Upper lobe of left lung (tissue), 4 donors: Measurements from ENCODE around the gene PPRC1.

Experiments
- POLR2A ChIP-seq, 4 donors: fragments of 450-650 bp; IDR thresholded peaks; one replicate each; pipeline ENCODE4 v1.5.1; 2016 to 2017; ENCODE audit warnings: antibody characterized with exemption in 4 of 4, mild to moderate bottlenecking in 2 of 4
- TF ChIP-seq, protein P1 (sequence below), 6 experiments: fragments of 450-650 bp in 4 of 6; fragments of 200-600 bp in 2 of 6; sonication (generic) in 2 of 6; IDR thresholded peaks; one replicate each; pipeline ENCODE4 v1.5.1; 2016 to 2019; ENCODE audit warnings: antibody characterized with exemption in 6 of 6

DNA sequence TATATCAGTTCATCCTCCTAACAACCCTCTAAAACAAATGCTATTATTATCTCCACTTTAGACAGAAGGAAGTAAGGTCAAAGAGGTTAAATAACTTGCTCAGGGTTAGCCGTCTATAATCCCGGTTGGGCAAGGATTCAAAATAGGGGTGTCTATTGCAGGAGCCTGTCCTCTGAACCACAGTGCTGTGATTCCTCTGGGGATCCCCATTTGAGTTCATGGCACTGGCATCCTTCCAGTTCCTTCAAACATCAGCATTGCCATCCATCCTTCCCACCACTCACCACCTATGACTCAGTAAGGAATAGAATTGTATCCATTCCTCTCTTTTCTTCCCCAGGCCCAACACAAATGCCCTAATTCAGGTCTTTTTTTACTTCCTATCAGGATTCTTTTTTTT, 42.1 kb upstream of the PPRC1 start:
- TF ChIP-seq, protein P1, sequence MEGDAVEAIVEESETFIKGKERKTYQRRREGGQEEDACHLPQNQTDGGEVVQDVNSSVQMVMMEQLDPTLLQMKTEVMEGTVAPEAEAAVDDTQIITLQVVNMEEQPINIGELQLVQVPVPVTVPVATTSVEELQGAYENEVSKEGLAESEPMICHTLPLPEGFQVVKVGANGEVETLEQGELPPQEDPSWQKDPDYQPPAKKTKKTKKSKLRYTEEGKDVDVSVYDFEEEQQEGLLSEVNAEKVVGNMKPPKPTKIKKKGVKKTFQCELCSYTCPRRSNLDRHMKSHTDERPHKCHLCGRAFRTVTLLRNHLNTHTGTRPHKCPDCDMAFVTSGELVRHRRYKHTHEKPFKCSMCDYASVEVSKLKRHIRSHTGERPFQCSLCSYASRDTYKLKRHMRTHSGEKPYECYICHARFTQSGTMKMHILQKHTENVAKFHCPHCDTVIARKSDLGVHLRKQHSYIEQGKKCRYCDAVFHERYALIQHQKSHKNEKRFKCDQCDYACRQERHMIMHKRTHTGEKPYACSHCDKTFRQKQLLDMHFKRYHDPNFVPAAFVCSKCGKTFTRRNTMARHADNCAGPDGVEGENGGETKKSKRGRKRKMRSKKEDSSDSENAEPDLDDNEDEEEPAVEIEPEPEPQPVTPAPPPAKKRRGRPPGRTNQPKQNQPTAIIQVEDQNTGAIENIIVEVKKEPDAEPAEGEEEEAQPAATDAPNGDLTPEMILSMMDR (IDR thresholded peaks at IDR 0.05): no peak
- TF ChIP-seq POLR2A (IDR thresholded peaks at IDR 0.05): no peak
